ENCODE measurements around the gene OSBPL1A.

The OSBPL1A gene

DNA sequence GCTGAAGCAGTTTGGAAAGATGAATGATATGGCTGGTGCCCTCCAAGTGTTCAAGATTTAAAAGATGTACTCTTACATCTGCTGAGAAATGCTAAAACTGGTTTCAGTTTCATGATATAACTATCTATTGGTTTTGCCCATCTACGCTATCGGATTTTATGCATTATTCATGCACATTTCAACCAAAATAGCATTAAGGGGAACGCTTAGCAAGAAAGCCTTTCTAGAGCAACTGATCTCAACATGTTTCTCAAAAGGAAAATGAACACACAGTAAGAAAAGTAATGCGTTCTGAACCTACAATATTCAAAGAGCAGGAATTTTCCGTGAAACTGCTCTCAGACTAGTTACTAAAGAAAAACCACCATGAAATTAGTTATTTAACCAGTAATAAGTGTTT is 164.8 kb downstream of the OSBPL1A start:
- H3K4me1 ChIP-seq: no peaks in the 10 kb centered on the region
- H3K4me3 ChIP-seq: no peak overlapping the region
- no peaks in the 10 kb centered on the region for H3K27me3 ChIP-seq (ENCODE audit: low read depth)
- no peak for DNase-seq (ENCODE audit: low spot score in 2 of 2)
- in situ Hi-C loops (cut with MboI; ENCODE audit: low sequenced_read_pairs): no loop called here
- no peaks in the 10 kb centered on the region for H3K9me3 ChIP-seq
- H3K36me3 ChIP-seq (replicated peaks): no peaks in the 10 kb centered on the region

- in situ Hi-C loops (cut with MboI; ENCODE audit: low sequenced_read_pairs): no loop called here
- Histone ChIP-seq H3K4me1 (no peaks in the 10 kb centered on the region), H3K36me3 (replicated peaks) (no peaks in the 10 kb centered on the region), H3K9me3 (no peaks in the 10 kb centered on the region), H3K4me3 (no peak overlapping the region), H3K27me3 (ENCODE audit: low read depth) (no peaks in the 10 kb centered on the region)
- DNase-seq (ENCODE audit: low spot score in 2 of 2): no peak
These were observed 165.6 kb downstream of the OSBPL1A start for GRCh38 chr18:24231773-24232735.

DNA sequence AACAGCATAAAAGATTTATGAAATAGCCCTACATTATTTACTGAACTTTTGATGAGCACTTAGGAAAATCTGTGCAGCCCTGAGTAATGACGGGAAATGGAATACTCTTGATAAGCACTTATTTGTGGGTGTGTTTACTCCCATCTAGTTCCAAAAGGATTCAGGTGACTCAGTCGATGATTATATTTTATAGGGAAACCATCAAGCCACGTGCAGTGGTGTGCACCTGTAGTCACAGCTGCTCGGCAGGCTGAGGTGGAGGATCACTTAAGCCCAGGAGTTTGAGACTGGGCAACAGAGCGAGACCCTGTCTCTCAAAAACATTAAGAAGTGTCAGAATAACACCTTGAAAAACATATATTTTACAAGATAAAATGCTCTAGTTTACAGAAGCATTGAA is 166.9 kb downstream of the OSBPL1A start:
- no peaks in the 10 kb centered on the region for H3K9me3 ChIP-seq
- DNase-seq (ENCODE audit: low spot score in 2 of 2): no peak
- no peaks in the 10 kb centered on the region for H3K4me1 ChIP-seq
- in situ Hi-C loops (cut with MboI; ENCODE audit: low sequenced_read_pairs): no loop called here
- no peaks in the 10 kb centered on the region for H3K27me3 ChIP-seq (ENCODE audit: low read depth)
- H3K36me3 ChIP-seq (replicated peaks): no peaks in the 10 kb centered on the region
- H3K4me3 ChIP-seq: no peak overlapping the region

DNA sequence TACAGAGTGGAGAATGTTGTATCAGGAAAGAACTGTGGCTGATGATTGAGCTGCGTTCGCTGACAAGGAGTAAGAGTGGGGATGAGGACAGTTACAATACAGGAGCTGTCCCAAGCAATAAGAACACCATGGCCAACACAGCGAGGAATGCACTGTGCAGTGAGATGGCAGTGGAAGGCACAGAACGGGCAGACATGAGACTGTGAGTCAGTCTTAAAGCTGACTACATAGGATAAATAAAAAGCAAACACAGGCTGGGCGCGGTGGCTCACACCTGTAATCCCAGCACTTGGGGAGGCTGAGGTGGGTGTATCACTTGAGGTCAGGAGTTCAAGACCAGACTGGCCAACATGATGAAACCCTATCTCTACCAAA is 169.0 kb downstream of the OSBPL1A start:
- no peaks in the 10 kb centered on the region for H3K27me3 ChIP-seq (ENCODE audit: low read depth)
- H3K36me3 ChIP-seq (replicated peaks): no peaks in the 10 kb centered on the region
- DNase-seq (ENCODE audit: low spot score in 2 of 2): no peak
- H3K4me3 ChIP-seq: no peak overlapping the region
- in situ Hi-C loops (cut with MboI; ENCODE audit: low sequenced_read_pairs): no loop called here
- no peaks in the 10 kb centered on the region for H3K9me3 ChIP-seq
- H3K4me1 ChIP-seq: no peaks in the 10 kb centered on the region

- Histone ChIP-seq H3K4me3 (no peak overlapping the region), H3K36me3 (replicated peaks) (no peaks in the 10 kb centered on the region), H3K4me1 (no peaks in the 10 kb centered on the region), H3K27me3 (ENCODE audit: low read depth) (no peaks in the 10 kb centered on the region), H3K9me3 (no peaks in the 10 kb centered on the region)
- in situ Hi-C loops (cut with MboI; ENCODE audit: low sequenced_read_pairs): no loop called here
- DNase-seq (ENCODE audit: low spot score in 2 of 2): no peak
These were observed 169.5 kb downstream of the OSBPL1A start for GRCh38 chr18:24227977-24228666.

DNA sequence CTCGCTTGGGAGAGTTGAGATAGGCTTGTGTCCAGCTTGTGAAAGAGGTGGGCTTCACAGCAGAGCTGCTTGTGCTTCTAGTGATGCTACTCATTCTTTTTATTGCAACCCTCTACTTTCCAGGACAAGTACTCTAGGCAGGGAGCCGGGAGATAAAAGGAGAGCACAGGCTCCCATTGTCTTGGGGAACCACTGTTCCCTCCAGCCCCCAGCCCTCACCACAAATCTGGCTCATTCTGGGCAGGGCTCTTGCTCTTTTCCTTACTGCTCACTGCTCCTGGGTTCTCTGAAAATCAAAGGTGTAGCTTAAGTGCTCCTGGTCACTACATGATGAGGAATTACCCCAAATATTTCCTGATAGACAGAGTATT is 177.3 kb downstream of the OSBPL1A start:
- H3K36me3 ChIP-seq (replicated peaks): no peaks in the 10 kb centered on the region
- in situ Hi-C loops (cut with MboI; ENCODE audit: low sequenced_read_pairs): no loop called here
- no peaks in the 10 kb centered on the region for H3K9me3 ChIP-seq
- no peak for DNase-seq (ENCODE audit: low spot score in 2 of 2)
- no peaks in the 10 kb centered on the region for H3K4me1 ChIP-seq
- no peaks in the 10 kb centered on the region for H3K27me3 ChIP-seq (ENCODE audit: low read depth)
- no peak overlapping the region for H3K4me3 ChIP-seq

DNA sequence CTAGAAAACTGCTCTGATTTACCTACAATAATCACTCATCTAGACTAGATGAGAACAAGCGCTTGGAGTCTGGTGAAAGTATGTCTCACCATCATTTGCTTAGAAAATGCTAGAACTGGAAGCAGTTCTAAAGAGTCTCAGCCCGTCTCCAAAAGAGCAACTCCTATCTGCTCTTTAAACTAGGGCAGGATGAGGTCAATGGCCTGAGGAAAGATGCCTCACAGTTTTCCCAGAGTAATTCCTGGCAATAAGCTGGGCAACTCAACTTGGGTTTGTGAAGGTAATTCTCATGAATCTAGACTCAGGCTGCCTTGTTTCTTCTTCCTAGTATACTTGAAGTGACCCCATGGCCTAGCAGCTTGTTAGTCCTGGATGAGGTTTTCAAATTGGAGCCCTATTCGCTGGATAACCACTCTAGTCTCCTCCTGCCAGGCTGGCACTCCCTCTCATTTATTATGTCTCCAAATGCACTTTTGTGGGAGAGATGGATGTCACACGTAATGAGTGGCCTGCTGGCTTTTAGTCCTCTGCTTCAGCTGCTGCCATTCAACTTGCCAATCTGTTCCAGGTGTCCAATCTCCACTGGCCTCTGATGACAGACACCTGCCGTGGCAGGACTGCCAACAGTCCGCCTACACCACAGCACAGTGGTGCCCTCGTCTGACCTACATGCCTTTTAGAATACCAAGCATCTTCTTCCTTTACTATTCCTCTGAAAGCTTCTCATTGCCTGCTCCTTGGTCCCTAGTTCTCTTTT is 177.9 kb downstream of the OSBPL1A start:
- no peak for DNase-seq (ENCODE audit: low spot score in 2 of 2)
- Histone ChIP-seq H3K27me3 (ENCODE audit: low read depth) (no peaks in the 10 kb centered on the region), H3K9me3 (no peaks in the 10 kb centered on the region), H3K4me1 (no peaks in the 10 kb centered on the region), H3K36me3 (replicated peaks) (no peaks in the 10 kb centered on the region), H3K4me3 (no peak overlapping the region)
- in situ Hi-C loops (cut with MboI; ENCODE audit: low sequenced_read_pairs): no loop called here

DNA sequence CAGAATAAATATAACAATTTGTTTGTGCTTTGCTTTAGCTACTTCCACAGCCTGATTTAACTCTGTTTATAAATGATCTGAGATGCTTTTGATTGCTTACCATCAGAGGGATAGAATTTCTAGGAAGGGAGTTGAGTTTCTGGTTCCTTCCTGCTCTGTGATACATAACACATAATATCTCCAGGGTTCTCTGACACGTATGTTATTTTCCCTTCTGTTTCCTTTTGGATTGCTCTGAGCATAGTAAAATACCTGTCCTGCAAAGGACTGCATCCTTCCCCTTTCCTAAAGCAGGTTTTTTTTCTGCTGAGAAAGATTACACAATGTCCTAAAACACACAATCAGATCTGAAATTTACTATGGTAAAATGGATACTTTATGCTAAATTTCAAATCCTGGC is 182.7 kb downstream of the OSBPL1A start:
- H3K4me3 ChIP-seq: no peak overlapping the region
- H3K36me3 ChIP-seq (replicated peaks): no peaks in the 10 kb centered on the region
- no peaks in the 10 kb centered on the region for H3K4me1 ChIP-seq
- in situ Hi-C loops (cut with MboI; ENCODE audit: low sequenced_read_pairs): no loop called here
- H3K9me3 ChIP-seq: no peaks in the 10 kb centered on the region
- no peaks in the 10 kb centered on the region for H3K27me3 ChIP-seq (ENCODE audit: low read depth)
- no peak for DNase-seq (ENCODE audit: low spot score in 2 of 2)

- in situ Hi-C loops (cut with MboI; ENCODE audit: low sequenced_read_pairs): no loop called here
These were observed 183.5 kb downstream of the OSBPL1A start for GRCh38 chr18:24214144-24214543.

GRCh38 chr18:24212939-24213338 is 184.7 kb downstream of the OSBPL1A start:
- Histone ChIP-seq H3K4me1 (peaks cover 11% of the 10 kb centered on the region), H3K9me3 (no peaks in the 10 kb centered on the region), H3K4me3 (no peak overlapping the region), H3K36me3 (replicated peaks) (no peaks in the 10 kb centered on the region), H3K27me3 (ENCODE audit: low read depth) (no peaks in the 10 kb centered on the region)
- in situ Hi-C loops (cut with MboI; ENCODE audit: low sequenced_read_pairs): no loop called here
- no peak for DNase-seq (ENCODE audit: low spot score in 2 of 2)

More at GRCh38 chr18:24214144-24214543, 183.5 kb downstream of the OSBPL1A start:
- Histone ChIP-seq H3K27me3 (ENCODE audit: low read depth) (no peaks in the 10 kb centered on the region), H3K4me1 (no peaks in the 10 kb centered on the region), H3K4me3 (no peak overlapping the region), H3K9me3 (no peaks in the 10 kb centered on the region), H3K36me3 (replicated peaks) (no peaks in the 10 kb centered on the region)
- no peak for DNase-seq (ENCODE audit: low spot score in 2 of 2)

GRCh38 chr18:24209558-24209957 is 188.1 kb downstream of the OSBPL1A start:
- in situ Hi-C loops (cut with MboI; ENCODE audit: low sequenced_read_pairs): no loop called here
- Histone ChIP-seq H3K9me3 (no peaks in the 10 kb centered on the region), H3K4me3 (no peak overlapping the region), H3K27me3 (ENCODE audit: low read depth) (no peaks in the 10 kb centered on the region), H3K36me3 (replicated peaks) (no peaks in the 10 kb centered on the region), H3K4me1 (peaks cover 14% of the 10 kb centered on the region)
- no peak for DNase-seq (ENCODE audit: low spot score in 2 of 2)

GRCh38 chr18:24208270-24209035 is 189.2 kb downstream of the OSBPL1A start:
- in situ Hi-C loops (cut with MboI; ENCODE audit: low sequenced_read_pairs): no loop called here
- peak in 1 of 2 experiments; percentile 51 for DNase-seq (ENCODE audit: low spot score in 2 of 2)
- H3K27me3 ChIP-seq (ENCODE audit: low read depth): no peaks in the 10 kb centered on the region

DNA sequence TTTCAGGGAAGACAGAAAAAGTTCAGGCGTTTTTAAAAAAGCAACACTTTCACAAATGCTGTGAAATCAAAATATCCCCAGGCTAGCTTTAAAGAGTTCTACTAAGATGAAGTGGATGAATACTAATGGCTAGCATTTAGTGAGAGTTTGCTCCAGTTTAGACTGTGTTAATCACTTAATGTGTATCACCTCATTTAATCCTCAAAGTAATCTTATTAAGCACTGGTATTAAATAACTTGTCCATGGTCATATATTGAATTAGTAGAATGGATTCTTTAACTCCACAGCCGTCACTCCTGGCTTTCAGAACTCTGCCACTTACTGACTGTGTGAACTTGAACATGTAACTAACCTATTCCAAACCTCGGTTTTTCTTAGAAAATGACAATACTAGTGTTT is 192.7 kb downstream of the OSBPL1A start:
- in situ Hi-C loops (cut with MboI; ENCODE audit: low sequenced_read_pairs): no loop called here
- peaks cover 14% of the 10 kb centered on the region for H3K4me1 ChIP-seq
- no peak for DNase-seq (ENCODE audit: low spot score in 2 of 2)
- no peaks in the 10 kb centered on the region for H3K27me3 ChIP-seq (ENCODE audit: low read depth)
- H3K4me3 ChIP-seq: no peak overlapping the region
- H3K9me3 ChIP-seq: no peaks in the 10 kb centered on the region
- H3K36me3 ChIP-seq (replicated peaks): no peaks in the 10 kb centered on the region

More at GRCh38 chr18:24208270-24209035, 189.2 kb downstream of the OSBPL1A start:
- Histone ChIP-seq H3K36me3 (replicated peaks) (no peaks in the 10 kb centered on the region), H3K9me3 (no peaks in the 10 kb centered on the region), H3K4me3 (no peak overlapping the region), H3K4me1 (peaks cover 14% of the 10 kb centered on the region)
